ENCODE results near the gene DOC2B.

DNA sequence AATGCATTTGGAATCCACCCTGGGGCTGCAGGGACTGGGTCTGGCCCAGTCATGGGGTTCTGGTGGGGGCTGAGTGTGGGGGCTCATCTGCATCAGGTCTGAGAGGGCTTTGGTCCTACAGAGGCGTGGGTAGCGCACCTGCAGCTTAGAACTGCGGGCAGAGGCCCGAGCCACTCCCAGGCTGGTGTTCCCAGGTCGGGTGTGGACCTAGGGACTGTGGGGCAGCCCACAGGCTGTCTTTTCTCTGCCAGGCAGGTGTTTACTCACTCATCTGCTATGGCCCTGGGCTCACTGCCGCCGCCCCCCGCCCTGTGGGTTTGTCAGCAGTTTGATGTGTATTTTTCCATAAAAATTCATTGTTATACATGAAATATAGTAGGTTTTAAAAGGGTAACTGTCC, 27.0 kb upstream of the DOC2B start:
- TF ChIP-seq, protein P1, sequence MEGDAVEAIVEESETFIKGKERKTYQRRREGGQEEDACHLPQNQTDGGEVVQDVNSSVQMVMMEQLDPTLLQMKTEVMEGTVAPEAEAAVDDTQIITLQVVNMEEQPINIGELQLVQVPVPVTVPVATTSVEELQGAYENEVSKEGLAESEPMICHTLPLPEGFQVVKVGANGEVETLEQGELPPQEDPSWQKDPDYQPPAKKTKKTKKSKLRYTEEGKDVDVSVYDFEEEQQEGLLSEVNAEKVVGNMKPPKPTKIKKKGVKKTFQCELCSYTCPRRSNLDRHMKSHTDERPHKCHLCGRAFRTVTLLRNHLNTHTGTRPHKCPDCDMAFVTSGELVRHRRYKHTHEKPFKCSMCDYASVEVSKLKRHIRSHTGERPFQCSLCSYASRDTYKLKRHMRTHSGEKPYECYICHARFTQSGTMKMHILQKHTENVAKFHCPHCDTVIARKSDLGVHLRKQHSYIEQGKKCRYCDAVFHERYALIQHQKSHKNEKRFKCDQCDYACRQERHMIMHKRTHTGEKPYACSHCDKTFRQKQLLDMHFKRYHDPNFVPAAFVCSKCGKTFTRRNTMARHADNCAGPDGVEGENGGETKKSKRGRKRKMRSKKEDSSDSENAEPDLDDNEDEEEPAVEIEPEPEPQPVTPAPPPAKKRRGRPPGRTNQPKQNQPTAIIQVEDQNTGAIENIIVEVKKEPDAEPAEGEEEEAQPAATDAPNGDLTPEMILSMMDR (IDR thresholded peaks at IDR 0.05; ENCODE audit: insufficient read depth, low read depth, low read length) = no peak
- no peak for TF ChIP-seq EZH2 (IDR thresholded peaks at IDR 0.05; ENCODE audit: insufficient read depth, low read length)

Data from astrocyte (in vitro differentiated cells and primary cell).